Measurements from ENCODE around the gene TMPRSS12.
"Not testable (repeated sequence)": the region's sequence is repeated elsewhere in the genome, so short reads cannot be mapped to it uniquely, and the experiment has no call there.

TMPRSS12 gene, protein sequence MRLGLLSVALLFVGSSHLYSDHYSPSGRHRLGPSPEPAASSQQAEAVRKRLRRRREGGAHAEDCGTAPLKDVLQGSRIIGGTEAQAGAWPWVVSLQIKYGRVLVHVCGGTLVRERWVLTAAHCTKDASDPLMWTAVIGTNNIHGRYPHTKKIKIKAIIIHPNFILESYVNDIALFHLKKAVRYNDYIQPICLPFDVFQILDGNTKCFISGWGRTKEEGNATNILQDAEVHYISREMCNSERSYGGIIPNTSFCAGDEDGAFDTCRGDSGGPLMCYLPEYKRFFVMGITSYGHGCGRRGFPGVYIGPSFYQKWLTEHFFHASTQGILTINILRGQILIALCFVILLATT

DNA sequence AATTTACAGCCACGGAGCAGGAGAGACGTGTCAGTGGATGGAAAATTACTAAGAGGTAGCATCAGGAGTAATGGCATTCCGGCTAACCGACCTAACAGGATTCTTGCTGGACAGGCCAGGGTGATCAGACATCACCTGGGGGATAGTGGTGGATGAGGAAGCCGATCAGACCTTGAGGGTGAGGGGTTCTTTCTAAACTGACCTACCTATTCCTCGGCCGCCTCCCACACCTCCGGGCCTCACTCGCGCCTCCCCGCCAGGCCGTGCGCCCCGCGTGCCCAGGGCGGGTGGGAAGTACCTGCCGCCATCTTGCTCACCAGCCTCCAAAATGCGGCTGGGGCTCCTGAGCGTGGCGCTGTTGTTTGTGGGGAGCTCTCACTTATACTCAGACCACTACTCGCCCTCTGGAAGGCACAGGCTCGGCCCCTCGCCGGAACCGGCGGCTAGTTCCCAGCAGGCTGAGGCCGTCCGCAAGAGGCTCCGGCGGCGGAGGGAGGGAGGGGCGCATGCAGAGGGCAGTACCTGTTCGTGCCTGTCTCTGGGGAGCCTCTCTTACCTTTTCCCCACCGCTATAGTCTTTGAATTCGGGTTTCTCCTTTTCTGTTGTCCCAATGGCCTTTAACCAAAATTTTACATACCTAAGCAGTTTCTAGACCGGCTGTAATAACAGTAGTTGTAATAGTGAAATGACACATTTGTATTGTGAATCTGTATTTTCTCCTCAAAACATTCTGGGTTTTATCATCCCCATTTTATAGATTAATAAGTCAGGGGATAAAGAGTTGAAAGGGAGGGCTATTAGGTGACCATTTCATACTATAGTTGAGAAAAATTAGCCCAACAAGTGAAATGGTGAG lies at the start of gene TMPRSS12:
TSS of gene TMPRSS12 (plus strand) at position 290 of the 857 bp plus-strand sequence. CDS start at position 329, 39 bp downstream.
- no peak within 1 kb of the TSS for H3K4me3 ChIP-seq (ENCODE audit: low read depth, low read length)

DNA sequence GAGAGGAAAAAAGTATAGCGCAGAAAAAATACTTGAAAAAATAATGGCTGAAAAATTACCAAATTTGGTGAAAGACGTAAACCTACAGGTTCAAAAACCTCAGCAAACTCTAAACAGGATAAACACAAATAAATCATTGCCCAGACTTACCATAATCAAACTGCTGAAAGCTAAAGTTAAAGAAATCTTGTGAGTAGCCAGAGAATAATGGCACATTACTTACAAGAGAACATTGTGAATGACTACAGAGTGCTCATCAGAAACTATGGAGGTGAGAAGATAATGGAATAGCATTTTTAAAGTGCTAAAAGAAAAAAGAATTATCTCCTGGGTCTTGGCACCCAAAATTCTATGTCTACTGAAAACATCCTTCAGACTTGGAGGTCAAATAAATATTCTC lies 42.8 kb upstream of the TMPRSS12 start:
- no peak overlapping the region for H3K4me3 ChIP-seq (ENCODE audit: low read depth, low read length)

DNA sequence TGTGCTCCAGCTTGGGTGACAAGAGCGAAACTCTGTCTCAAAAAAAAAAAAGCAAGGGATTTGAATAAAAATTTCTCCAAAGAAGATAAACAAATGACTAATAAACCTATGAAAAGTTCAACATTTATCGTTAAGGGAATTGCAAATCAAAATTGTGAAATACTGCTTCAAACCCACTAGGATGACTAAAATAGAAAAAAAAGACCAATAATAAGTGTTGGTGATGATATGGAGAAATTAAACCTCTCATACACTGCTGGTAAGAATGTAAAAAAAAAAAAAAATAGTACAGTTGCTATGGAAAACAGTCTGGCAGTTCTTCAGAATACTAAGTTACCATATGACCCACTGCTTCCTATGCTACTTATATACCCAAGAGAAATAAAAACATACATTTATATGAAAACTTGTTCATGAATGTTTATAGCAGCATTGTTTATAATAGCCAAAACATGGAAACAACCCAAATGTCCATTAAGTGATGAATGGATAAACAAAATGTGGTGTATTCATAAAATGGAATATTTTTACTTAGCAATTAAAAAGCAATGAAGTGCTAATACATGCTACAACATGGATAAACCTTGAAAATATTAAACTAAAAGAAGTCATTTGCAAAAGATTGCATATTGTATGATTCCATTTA lies 39.4 kb upstream of the TMPRSS12 start:
- H3K4me3 ChIP-seq (ENCODE audit: low read depth, low read length) = no peak overlapping the region

DNA sequence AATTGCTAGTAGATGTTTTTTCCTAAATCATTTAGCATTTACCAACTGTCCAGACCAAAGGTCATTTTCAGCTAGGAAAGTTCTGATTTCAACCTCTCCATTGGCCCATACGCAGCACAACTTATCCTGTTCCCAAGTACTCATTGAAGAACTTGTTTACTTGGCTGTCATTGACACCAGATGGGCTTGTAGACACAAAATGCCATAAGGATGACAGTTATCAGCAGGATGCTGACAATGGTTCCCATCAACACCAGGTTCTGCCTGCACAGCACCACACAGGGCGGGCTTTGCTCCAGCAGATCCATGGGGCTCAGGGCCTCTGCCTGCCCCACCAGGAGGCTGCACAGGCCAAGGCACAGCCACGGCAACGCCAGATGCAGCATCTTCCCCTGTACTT lies 36.5 kb upstream of the TMPRSS12 start:
- no peak overlapping the region for H3K4me3 ChIP-seq (ENCODE audit: low read depth, low read length)

DNA sequence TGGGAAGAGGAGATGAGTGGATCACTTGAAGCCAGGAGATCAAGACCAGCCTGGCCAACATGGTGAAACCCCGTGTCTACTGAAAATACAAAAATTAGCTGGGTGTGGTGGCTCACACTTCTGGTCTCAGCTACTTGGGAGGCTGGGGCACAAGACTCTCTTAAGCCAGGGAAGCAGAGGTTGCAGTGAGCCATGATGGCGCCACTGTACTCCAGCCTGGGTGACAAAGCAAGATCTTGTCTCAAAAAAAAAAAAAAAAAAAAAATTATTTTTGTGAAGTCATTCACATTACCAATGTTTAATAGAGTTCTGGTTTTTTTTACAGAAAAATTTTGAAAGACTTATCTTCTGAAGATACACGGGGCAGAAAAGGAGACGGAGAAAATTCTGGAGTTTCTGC lies 33.6 kb upstream of the TMPRSS12 start:
- H3K4me3 ChIP-seq (ENCODE audit: low read depth, low read length) = not testable (repeated sequence)

DNA sequence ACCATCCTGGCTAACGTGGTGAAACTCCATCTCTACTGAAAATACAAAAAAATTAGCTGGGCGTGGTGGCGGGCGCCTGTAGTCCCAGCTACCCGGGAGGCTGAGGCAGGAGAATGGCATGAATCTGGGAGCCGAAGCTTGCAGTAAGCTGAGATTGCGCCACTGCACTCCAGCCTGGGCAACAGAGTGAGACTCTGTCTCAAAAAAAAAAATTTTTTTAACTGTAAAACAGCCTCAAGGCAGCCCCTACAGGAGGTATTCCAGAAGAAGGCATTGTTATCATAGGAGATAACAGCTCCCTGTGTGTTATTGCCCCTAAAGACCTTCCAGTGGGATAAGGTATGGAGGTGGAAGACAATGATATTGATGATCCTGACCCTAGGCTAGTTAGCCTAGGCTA lies 27.8 kb upstream of the TMPRSS12 start:
- not testable (repeated sequence) for H3K4me3 ChIP-seq (ENCODE audit: low read depth, low read length)

DNA sequence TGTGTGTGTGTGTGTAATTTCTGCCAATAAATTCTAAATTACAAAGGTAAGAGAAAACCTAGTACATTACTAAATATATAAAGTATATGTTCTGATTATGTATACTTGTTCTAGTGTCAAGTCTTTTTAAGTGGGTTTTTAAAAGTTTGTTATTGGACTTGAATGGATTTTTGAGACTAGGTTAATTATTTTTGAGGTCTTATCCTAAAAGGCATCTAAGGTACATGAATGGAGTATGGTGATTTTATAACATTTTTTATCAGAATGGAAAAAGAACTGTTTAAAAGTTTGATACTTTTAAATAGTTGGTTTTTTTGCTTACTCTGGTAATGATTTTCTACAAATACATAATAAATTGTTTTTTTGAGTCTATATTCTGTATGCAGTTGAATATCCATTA lies 22.5 kb upstream of the TMPRSS12 start:
- H3K4me3 ChIP-seq (ENCODE audit: low read depth, low read length) = no peak overlapping the region

DNA sequence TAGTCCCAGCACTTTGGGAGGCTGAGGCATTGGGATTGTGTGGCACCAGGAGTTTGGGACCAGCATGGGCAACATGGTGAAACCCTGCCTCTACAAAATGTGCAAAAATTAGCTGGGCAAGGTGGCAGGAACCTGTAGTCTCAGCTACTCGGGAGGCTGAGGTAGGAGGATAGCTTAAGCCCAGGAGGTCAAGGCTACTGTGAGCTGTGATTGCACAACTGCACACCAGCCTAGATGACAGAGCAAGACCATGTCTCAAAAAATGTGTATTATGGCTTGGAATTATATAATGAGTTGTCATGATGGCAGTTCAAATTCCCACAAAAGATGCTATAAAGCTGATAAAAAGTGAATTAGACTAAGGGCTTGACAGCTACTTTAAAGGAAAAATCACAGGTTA lies 20.6 kb upstream of the TMPRSS12 start:
- no peak overlapping the region for H3K4me3 ChIP-seq (ENCODE audit: low read depth, low read length)

DNA sequence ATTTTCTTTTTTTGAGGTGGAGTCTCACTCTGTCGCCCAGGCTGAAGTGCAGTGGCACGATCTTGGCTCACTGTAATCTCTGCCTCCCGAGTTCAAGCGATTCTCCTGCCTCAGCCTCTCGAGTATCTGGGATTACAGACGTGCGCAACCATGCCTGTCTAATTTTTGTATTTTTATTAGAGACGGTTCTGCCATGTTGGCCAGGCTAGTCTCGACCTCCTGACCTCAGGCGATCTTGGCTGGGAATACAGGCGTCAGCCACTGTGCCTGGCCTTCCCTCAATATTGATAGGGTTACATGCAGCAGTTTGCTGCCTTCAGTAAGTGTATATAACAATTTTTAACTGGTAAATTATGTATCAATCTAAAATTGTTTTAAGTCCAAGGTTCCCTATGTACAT lies 19.0 kb upstream of the TMPRSS12 start:
- not testable (repeated sequence) for H3K4me3 ChIP-seq (ENCODE audit: low read depth, low read length)

DNA sequence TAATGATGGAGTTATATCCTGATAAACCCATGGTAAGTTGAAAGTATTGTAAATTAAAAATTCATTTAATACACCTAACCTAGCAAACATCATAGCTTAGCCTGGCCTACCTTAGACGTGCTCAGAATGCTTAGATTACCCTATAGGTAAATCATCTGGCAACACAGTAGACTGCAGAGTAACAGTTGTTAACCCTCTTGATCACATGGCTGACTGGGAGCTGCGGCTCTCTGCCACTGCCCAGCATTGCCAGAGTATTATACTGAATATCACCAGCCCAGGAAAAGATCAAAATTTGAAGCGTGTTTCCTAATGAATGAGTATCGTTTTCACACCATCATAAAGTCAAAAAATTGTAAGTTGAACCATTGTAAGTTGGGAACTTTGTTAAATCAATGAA lies 17.8 kb upstream of the TMPRSS12 start:
- no peak overlapping the region for H3K4me3 ChIP-seq (ENCODE audit: low read depth, low read length)

DNA sequence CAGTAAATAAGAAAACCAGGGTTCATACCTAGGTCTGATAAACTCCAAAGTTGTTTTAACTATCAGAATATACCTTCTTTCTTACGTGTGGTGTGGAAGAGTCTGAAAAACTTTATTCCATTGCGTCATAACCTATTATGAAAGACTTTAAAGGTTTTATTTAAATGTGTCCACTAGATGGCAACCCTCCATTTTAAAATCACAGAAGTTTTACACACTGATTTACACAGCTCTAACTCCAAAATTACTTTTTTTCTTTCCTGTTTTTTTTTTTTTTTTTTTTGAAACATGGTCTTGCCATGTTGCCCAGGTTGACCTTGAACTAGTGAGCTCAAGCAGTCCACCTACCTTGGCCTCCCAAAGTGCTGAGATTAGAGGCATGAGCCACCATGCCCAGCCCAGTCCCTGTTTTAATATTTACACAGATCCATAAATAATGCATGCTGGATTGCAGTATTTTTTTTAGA lies 17.3 kb upstream of the TMPRSS12 start:
- H3K4me3 ChIP-seq (ENCODE audit: low read depth, low read length) = no peak overlapping the region

DNA sequence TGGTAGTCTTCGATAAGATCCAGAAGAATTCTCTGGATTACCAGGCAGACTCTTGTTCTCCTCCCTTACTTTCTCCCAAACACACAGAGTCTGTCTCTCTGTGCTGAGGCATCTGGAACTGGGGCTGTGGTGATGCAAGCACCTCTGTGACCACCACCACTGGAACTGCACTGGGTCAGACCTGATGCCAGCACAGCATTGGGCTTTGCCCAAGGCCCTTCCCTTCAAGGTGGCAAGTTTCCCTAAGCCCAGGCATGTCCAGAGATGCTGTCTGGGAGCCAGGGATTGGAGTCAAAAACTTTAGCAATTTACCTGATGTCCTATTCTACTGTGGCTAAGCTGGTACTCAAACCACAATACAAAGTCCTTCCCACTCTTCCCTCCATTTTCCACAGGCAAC lies 14.6 kb upstream of the TMPRSS12 start:
- no peak overlapping the region for H3K4me3 ChIP-seq (ENCODE audit: low read depth, low read length)

DNA sequence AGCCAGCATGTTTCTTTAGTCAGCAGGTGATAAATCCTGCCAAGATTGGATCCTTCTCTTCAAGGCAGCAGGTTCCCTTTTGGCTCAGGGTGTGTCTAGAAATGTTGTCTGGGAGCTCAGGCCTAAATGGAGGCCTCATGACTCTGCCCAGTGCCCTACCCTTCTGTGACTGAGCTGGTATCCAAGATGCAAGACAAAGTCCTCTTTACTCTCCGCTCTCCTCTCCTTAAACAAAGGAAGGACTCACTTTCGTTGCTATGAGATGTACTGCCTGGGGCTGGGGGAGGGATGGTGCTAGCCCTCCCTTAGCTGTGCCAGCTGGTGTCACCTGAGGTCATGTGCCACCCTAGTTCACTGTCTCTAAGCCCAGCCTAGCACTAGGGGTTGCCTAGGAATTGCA lies 13.8 kb upstream of the TMPRSS12 start:
- H3K4me3 ChIP-seq (ENCODE audit: low read depth, low read length) = no peak overlapping the region

DNA sequence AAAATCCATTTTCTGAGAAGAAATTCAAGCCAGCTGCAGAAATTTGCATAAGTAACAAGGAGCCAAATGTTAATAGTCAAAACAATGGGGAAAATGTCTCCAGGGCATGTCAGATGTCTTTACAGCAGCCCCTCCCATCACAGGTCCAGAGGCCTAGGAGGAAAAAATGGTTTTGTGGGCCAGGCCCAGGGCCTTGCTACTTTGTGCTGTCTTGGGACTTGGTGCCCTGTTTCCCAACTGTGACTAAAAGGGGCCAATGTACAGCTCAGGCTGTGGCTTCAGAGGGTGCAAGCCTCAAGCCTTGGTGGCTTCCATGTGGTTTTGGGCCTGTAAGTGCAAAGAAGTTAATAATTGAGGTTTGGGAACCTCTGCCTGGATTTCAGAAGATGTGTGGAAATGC lies 8.9 kb upstream of the TMPRSS12 start:
- H3K4me3 ChIP-seq (ENCODE audit: low read depth, low read length) = not testable (repeated sequence)

DNA sequence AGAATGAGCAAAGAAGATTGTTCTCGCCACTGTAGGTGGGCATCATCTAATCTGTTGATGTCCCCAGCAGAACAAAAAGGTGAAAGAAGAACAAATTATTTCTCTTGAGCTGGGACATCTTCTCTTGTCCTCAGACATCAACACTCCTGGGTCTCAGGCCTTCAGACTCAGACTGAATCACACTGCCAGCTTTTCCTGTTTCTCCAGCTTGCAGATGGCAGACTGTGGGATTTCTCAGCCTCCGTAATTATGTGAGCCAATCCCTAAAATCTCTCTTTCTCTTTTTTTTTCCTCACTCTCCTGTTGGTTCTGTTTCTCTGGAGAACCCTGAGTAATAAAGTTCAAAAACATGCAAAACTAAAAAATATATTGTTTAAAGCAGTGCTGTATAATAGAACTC lies 3.7 kb upstream of the TMPRSS12 start:
- no peak overlapping the region for H3K4me3 ChIP-seq (ENCODE audit: low read depth, low read length)

DNA sequence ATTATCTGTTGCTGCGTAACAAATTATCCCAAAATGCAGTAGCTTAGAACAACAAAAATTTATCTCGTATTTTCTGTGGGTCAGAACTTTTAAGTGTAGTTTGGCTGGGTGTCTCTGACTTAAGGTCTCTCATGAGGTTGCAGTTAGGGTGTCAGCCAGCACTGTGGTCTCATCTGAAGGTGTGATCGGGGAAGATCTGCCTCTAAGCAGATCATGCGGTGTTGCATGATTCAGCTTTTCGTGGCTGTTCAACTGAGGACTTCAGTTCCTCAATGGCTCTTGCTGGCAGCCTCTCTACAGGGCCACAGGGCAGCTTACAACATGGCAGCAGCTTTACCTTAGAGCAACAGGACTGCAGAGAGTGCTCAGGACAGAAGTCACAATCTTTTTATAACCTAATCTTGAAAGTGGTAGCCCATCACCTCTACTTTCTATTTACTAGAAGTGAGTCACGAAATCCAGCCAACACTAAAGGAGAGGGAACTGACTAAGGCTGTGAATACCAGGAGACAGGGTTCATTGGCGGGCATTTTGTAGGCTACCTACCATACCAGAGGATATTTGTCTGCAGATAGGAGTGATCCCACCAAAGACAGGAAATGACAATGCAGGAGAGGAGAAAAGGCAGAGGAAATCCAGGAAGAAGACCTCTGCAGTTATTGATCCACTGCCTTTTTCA lies 1.8 kb upstream of the TMPRSS12 start:
- no peak overlapping the region for H3K4me3 ChIP-seq (ENCODE audit: low read depth, low read length)

DNA sequence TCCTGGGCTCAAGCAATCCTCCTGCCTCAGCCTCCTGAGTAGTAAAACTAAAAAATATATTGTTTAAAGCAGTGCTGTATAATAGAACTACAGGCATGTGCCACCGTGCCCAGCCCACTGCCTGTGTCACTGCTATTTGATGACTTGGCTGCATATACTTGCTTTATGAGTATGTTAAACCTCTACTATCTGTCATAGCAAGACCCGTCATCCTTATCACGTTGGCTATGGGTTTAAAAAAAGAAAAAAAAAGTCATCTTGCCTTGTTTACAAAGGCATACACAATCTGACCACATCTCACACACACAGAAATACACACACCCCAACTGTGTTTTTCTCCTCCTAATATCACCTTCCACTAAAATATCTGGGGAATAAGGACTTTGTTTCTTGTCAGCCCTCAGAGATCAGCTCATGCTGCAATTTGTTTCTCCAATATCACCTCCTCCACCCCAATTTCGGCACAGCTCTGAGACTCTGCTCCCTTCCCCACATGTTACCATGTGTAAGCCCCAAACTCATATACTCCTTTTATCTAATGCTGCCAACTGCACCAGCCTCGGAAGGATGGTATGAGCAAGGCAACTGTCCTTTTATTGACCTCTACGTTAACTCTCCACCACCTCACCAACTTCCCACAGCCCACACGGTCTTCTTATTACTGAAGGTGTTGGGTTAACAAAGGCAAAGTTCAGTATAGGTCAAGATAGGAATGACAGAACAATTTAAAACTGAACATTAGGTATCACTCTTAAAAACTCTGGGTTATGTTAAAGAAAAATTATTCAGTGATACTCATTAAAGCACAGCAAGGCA lies 802 bp upstream of the TMPRSS12 start:
- H3K4me3 ChIP-seq (ENCODE audit: low read depth, low read length) = no peak overlapping the region

DNA sequence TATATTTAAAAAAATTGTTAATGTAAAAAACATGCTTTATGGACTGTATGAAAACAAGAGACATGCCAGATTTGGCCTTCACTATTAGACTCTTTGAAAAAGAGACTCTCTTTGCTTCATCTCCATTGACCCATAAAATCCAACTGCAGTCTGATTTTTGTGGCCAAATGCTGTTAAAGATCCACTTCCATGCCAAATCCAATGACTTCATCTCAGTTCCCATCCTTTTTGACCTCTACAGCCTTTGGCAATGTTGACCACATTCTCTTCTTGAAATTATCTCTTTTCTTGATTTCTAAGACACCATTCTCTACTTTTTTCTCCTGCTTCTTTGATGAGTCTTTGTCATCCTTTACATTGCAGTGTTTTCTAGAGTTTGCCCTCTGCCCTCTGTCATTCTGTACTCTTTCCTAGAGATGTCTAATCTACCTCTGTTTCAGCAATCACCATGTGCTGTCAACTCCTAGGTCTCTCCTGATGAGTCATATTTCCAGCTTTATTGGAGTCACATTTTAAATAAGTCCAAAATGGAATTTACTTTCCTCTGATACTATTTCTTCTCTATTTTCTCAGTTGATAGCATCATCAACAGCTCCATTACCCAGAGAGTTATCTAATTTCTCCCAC lies 2.4 kb downstream of the TMPRSS12 start:
- H3K4me3 ChIP-seq (ENCODE audit: low read depth, low read length) = no peak overlapping the region

DNA sequence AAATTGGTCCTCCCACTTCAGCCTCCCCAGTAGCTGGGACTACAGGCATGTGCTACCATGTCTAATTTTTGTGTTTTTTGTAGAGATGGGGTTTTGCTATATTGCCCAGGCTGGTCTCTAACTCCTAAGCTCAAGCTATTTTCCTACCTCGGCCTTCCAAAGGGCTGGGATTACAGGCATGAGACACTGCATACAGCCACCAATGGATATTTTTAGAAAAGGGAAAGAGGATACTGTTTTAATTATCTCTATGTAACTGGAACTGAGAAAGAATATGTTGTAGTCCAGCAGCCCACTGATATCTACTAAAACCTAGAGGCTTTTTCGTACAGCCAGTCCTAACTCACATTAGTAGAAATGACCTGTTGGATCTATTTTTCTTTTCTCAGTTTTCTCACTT lies 6.2 kb downstream of the TMPRSS12 start:
- no peak overlapping the region for H3K4me3 ChIP-seq (ENCODE audit: low read depth, low read length)

DNA sequence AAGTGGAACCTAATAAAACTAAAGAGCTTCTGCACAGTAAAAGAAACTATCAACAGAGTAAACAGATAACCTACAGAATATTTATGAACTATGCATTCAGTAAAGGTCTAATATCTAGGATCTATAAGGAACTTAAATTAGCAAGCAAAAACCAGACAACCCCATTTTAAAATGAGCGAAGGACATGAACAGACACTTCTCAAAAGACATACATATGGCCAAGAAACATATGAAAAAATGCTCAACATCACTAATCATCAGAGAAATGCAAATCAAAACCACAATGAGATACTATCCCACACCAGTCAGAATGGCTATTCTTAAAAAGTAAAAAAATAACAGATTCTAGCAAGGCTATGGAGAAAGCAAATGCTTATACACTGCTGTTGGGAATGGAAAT lies 12.5 kb downstream of the TMPRSS12 start:
- H3K4me3 ChIP-seq (ENCODE audit: low read depth, low read length) = not testable (repeated sequence)

Measured in iPS-11a (cell line).